ENCODE results near the gene BRIP1.
A peak's percentile ranks its signal among the peaks of the same experiment; 100 is the strongest.
"Not testable (repeated sequence)": the region's sequence is repeated elsewhere in the genome, so short reads cannot be mapped to it uniquely, and the experiment has no call there.

BRIP1 gene

GRCh38 chr17:61739002-61739401 is 124.3 kb downstream of the BRIP1 start:
- FAIRE-seq (no peak), DNase-seq (ENCODE audit: insufficient read length, low spot score) (no peak)
- TF ChIP-seq POLR2A (IDR thresholded peaks at IDR 0.05; ENCODE audit: low read depth, low read length), result no peak

GRCh38 chr17:61738249-61738648 is 125.1 kb downstream of the BRIP1 start:
- DNase-seq (ENCODE audit: insufficient read length, low spot score), result no peak
- no peak for FAIRE-seq
- TF ChIP-seq POLR2A (IDR thresholded peaks at IDR 0.05; ENCODE audit: low read depth, low read length), result no peak

GRCh38 chr17:61737820-61738219 is 125.5 kb downstream of the BRIP1 start:
- FAIRE-seq (no peak), DNase-seq (ENCODE audit: insufficient read length, low spot score) (no peak)
- no peak for TF ChIP-seq POLR2A (IDR thresholded peaks at IDR 0.05; ENCODE audit: low read depth, low read length)

DNA sequence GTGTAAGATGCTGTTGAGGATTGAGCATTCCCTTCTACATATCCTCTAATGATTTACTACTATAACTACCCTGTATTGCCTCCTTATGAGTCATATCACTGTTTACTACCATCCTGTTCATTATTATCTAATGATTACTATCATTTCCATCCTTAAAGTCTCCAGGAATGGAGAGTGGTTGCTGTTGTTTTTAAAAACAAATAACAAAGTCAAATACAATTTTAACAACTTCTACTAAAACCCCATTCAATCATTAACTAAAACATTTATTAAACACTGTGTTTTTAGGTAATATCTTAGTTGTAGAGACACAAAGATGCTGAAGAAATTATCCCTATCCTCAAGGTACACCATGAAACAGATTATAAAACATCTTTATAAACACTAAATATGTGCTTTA is 126.9 kb downstream of the BRIP1 start:
- no peak for TF ChIP-seq POLR2A (IDR thresholded peaks at IDR 0.05; ENCODE audit: low read depth, low read length)
- FAIRE-seq, result no peak
- DNase-seq (ENCODE audit: insufficient read length, low spot score), result no peak

GRCh38 chr17:61735807-61736206 is 127.5 kb downstream of the BRIP1 start:
- FAIRE-seq (no peak), DNase-seq (ENCODE audit: insufficient read length, low spot score) (no peak)
- TF ChIP-seq POLR2A (IDR thresholded peaks at IDR 0.05; ENCODE audit: low read depth, low read length), result no peak

- FAIRE-seq, result no peak
- DNase-seq (ENCODE audit: insufficient read length, low spot score), result no peak
- no peak for TF ChIP-seq POLR2A (IDR thresholded peaks at IDR 0.05; ENCODE audit: low read depth, low read length)
Observed at GRCh38 chr17:61734466-61734865, 128.9 kb downstream of the BRIP1 start.

- TF ChIP-seq POLR2A (IDR thresholded peaks at IDR 0.05; ENCODE audit: low read depth, low read length), result no peak
- DNase-seq (ENCODE audit: insufficient read length, low spot score), result no peak
Observed at GRCh38 chr17:61734012-61734411, 129.3 kb downstream of the BRIP1 start.

DNA sequence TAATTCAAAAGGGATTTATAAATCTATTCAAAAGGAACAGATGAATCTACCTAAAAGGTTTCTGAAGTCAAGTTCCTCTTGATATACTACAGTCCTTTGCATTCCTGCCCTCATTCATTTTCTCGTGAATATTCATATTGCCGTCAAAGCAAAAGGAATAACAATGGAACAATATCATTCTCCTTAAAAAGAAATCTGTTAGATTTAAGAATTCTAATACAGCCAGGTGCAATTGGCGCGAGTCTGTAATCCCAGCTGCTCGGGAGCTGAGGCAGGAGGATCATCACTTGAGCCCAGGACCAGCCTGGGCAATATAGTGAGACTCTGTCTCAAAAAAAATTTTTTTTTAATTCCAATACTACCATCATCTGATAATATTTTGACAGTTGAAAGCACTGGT is 130.3 kb downstream of the BRIP1 start:
- DNase-seq (ENCODE audit: insufficient read length, low spot score) (no peak), FAIRE-seq (no peak)
- TF ChIP-seq POLR2A (IDR thresholded peaks at IDR 0.05; ENCODE audit: low read depth, low read length), result no peak

More at GRCh38 chr17:61734012-61734411, 129.3 kb downstream of the BRIP1 start:
- FAIRE-seq, result no peak

DNA sequence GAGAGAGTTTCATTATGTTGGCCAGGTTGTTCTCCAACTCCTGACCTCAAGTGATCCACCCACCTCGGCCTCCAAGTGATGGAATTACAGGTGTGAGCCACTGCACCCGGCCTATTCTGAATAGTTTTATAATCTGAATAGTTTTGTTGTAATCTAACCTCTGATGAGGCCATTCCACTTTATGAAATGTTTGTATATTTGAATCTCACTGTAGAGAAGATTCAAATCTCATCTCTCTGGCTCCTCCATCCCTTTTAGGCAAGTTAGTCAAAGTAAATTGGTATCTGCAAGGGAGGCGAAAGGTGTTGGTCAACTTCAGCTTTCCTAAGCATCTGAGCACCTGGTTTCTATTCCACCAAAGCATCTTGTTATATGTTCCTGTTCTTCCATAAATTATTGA is 131.2 kb downstream of the BRIP1 start:
- TF ChIP-seq POLR2A (IDR thresholded peaks at IDR 0.05; ENCODE audit: low read depth, low read length), result no peak
- FAIRE-seq, result no peak

GRCh38 chr17:61731330-61731729 is 132.0 kb downstream of the BRIP1 start:
- FAIRE-seq, result peak; percentile 33
- no peak for DNase-seq (ENCODE audit: insufficient read length, low spot score)
- TF ChIP-seq POLR2A (IDR thresholded peaks at IDR 0.05; ENCODE audit: low read depth, low read length), result no peak

More for the DNA sequence above, 131.2 kb downstream of the BRIP1 start:
- DNase-seq (ENCODE audit: insufficient read length, low spot score), result no peak

DNA sequence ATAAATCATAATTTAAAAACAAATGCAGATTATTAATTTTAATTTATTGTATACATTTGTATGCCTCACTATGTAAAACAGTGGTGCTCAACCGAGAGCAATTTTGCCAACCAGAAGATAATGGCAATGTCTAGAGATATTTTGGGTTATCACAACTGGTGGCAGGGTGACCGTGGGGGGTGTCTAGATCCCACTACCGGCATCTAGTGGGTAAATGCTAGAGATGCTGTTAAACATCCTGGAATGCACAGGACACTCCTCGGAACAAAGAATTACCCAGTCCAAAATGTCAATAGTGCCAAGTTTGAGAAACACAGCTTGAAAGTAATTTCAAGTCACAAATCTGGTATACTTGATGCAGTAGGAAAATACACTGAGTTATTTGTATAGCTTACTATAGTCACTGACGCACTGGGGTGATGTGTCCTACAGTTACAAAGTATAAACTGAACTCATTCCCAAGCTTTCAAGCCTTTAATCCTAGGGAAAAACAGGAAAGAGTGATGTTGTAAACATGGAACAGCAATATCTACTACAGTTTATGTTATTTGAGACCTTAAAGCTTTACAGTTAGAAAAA is 133.5 kb downstream of the BRIP1 start:
- FAIRE-seq, result peak; percentile 67
- TF ChIP-seq POLR2A (IDR thresholded peaks at IDR 0.05; ENCODE audit: low read depth, low read length), result no peak
- DNase-seq (ENCODE audit: insufficient read length, low spot score), result no peak

- FAIRE-seq, result peak; percentile 53
- TF ChIP-seq POLR2A (IDR thresholded peaks at IDR 0.05; ENCODE audit: low read depth, low read length), result no peak
Observed at GRCh38 chr17:61728297-61728836, 135.0 kb downstream of the BRIP1 start.

DNA sequence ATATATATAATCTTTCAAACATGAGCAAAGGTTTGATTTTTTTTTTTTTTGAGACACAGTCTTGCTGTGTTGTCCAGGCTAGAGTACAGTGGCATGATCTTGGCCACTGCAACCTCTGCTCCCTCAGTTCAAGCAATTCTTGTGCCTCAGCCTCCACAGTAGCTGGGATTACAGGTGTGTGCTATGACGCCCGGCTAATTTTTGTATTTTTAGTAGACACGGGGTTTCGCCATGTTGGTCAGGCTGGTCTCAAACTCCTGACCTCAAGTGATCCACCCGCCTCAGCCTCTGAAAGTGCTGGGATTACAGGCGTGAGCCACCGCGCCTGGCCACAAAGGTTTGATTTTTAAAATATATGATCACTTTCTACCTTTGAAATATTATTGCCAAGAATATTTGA is 135.5 kb downstream of the BRIP1 start:
- FAIRE-seq; DNase-seq (ENCODE audit: insufficient read length, low spot score): not testable (repeated sequence)

More at GRCh38 chr17:61728297-61728836, 135.0 kb downstream of the BRIP1 start:
- no peak for DNase-seq (ENCODE audit: insufficient read length, low spot score)

DNA sequence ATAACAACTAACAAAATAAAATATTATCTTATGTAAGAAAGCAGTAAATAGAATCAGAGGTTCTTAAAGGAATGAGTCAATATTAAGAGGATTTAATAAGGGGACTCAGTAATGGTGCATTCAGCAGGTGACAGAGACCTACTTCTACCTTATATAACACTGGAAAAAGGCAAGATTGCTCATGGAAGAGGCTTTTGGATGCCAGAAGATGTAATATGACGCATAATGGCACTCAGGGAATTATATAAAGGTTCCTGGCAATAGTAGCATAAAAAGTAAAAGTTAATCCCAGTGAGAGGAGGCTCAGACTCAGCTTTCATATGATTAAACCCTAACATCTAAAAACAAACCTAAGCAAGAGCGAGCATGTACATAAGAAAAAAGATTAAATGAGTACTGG is 136.4 kb downstream of the BRIP1 start:
- TF ChIP-seq POLR2A (IDR thresholded peaks at IDR 0.05; ENCODE audit: low read depth, low read length), result no peak
- FAIRE-seq (no peak), DNase-seq (ENCODE audit: insufficient read length, low spot score) (no peak)

DNA sequence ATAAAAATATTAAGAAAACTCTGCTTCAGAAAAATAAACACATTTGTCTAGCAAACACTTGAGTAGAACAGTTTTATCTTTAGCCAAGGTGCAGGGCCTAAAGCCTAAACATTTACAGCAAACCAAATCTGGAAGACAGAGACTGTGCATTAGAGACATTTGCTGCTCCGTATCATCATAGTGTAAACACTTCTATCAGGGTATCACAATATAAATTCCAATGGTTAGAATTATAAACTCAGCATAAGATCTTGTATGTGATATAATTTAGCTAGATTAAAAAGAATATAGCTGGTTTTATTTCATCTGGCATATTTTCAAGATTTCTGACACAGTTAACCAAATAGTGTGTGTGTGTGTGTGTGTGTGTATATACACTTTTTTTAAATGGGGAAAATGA is 138.6 kb downstream of the BRIP1 start:
- TF ChIP-seq POLR2A (IDR thresholded peaks at IDR 0.05; ENCODE audit: low read depth, low read length), result no peak
- DNase-seq (ENCODE audit: insufficient read length, low spot score) (no peak), FAIRE-seq (no peak)

Measured in H54 (cell line).